ENCODE measurements around the gene GALNT18.

The GALNT18 gene

GRCh38 chr11:11243209-11243589 is 378.6 kb downstream of the GALNT18 start:
- Mint-ChIP-seq H3K27ac (peak overlapping the region in 1 of 2 donors; percentile 23), H3K9me3 (peaks cover 7 to 20% of the 10 kb centered on the region in 2 donors), H3K27me3 (no peaks in the 10 kb centered on the region), H3K4me1 (peaks cover 12% of the 10 kb centered on the region), H3K4me3 (no peak overlapping the region)
- DNase-seq = no peak
- ATAC-seq = no peak

DNA sequence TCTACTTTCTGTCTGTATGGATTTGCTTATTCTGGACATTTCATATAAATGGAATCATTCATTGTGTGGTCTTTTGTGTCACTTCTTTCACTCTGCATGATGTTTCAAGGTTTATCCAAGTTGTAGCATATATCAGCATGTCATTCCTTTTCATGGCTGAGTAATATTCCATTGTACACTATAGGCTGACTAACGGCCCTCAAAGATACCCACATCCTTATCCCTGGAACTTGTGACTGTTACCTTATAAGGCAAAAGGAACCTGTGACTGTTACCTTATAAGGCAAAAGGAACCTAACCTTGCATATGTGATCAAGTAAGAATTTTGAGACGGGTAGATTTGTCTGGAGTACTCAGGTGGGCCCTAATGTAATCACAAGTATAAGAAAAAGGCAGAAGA is 380.5 kb downstream of the GALNT18 start:
- H3K9me3 Mint-ChIP-seq = peaks cover 0 to 9% of the 10 kb centered on the region in 2 donors
- H3K4me1 Mint-ChIP-seq = peaks cover 3% of the 10 kb centered on the region
- ATAC-seq (no peak), DNase-seq (no peak)
- H3K4me3 Mint-ChIP-seq = no peak overlapping the region
- H3K27me3 Mint-ChIP-seq = no peaks in the 10 kb centered on the region
- no peak overlapping the region for H3K27ac Mint-ChIP-seq

DNA sequence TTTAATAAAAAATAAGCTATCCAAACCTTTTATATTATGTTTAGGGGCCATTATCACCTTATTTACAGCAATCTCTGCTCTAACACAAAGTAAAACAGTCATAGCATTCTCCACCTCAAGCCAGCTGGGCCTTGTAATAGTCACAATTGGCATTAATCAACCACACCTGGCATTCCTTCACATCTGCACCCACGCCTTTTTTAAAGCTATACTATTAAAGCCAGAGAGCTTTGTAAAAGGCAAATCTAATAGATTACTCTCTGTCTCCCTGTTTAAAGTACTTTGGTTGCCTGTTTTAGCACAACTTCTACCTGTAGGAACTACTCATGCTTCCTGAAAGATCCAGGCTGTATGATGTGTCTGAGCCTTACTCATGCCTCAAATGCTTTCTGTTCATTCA is 381.8 kb downstream of the GALNT18 start:
- ATAC-seq = no peak
- no peaks in the 10 kb centered on the region for H3K27me3 Mint-ChIP-seq

DNA sequence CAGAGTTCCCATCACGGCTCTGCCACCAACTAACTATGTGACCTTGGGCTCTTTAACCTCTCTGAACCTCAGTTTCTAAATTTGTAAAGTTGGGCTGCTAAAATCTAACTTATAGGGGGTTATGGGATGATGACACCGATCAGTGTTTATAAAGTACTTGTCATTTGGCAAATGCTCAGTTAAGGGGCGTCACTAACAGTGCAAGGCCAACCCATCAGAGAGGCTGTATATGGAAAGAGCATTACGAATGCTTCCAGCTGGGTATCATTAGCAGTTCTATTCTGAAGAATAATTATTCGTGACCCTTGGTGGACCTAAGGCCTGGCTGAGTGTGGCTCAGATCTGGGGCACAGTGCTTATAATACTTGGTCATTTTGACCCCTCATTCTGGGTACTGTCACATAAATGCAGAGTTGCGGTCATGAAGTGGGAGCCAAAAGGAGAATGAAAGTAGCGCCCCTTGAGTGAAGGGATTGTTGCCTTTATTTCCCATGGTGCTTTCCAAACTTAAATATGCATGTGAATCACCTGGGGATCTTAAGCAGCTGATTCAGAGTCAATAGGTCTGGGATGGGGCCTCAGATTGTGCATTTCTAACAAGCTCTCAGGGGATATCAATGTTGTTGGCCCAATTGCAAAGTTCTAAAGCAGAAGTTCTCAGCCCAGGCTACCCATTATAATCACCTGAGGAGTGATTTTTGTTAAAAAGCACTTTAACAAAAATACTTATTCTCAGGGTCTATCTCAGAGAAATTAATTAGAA is 384.6 kb downstream of the GALNT18 start:
- Mint-ChIP-seq H3K27me3 (no peaks in the 10 kb centered on the region), H3K4me3 (no peak overlapping the region), H3K4me1 (no peaks in the 10 kb centered on the region), H3K27ac (no peak overlapping the region), H3K9me3 (peaks cover 0 to 6% of the 10 kb centered on the region in 2 donors)
- ATAC-seq (no peak), DNase-seq (no peak)

More for the DNA sequence above, 381.8 kb downstream of the GALNT18 start:
- peaks cover 0 to 6% of the 10 kb centered on the region in 2 donors for H3K9me3 Mint-ChIP-seq
- H3K27ac Mint-ChIP-seq = no peak overlapping the region
- H3K4me3 Mint-ChIP-seq = no peak overlapping the region
- no peaks in the 10 kb centered on the region for H3K4me1 Mint-ChIP-seq
- no peak for DNase-seq

DNA sequence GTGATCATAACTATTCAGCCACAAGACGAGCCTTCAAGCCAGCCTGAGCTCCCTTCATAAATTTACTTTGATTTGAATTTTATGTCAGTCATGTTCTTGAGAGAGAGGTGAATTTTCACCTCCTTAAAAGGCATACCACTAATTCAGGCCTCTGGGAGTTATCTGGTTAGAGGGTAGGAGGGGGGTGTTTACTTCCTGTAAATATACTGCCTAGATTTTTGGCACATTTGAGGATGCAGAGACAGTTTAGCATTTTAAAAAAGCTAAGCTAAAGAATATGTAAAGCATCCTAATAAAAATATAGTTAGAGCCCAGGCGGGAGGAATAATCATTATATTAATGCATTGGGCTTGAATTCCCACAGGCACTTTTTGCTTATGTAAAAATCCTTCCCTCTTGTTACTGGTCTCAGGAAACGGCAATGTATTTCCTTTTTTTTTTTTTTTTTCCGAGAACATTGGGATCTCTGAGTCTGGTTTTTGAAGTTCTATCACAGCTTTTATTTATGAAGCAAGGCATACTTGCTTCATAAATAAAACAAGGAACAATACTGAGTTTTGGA is 385.2 kb downstream of the GALNT18 start:
- H3K9me3 Mint-ChIP-seq = peaks cover 0 to 6% of the 10 kb centered on the region in 2 donors
- DNase-seq (no peak), ATAC-seq (no peak)
- H3K27ac Mint-ChIP-seq = no peak overlapping the region
- no peaks in the 10 kb centered on the region for H3K4me1 Mint-ChIP-seq
- peaks cover 3% of the 10 kb centered on the region for H3K27me3 Mint-ChIP-seq
- no peak overlapping the region for H3K4me3 Mint-ChIP-seq

GRCh38 chr11:11231763-11232162 is 390.0 kb downstream of the GALNT18 start:
- DNase-seq = no peak
- H3K4me1 Mint-ChIP-seq = no peaks in the 10 kb centered on the region

DNA sequence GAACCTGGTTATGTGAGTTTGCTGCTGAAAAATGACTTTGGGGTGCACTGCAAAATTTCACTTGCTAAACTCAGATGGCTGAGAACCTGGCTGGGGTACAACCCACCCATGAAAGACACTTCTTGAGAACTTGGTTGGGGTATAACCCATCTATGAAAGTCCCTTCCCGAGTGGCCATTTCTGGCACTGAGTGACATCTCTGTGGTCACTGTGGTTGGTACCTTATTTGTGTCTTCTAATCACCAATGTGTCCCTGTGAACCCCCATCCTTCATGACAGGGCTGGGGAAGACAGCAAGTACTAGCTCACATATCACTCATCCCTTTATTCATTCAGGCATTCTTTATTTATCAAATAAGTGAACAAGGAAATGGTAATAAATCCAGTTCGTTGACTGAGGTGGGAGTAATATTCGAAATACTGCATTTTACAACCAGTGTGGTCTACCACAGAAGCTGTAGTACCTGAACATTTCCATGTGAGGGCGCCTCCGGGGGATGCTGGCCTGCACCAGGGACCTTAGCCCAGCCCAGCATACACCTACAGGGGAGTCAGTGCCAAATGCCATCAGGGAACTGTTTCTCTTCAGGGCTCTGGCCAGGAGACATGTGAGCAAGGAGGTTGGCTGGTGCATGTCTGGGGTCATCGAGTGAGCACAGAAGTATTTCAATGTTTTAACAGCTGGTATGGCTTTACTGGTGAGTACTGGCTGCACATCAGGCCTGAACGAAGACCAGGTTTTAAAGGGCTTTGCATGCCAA is 390.8 kb downstream of the GALNT18 start:
- Mint-ChIP-seq H3K4me1 (no peaks in the 10 kb centered on the region), H3K9me3 (no peaks in the 10 kb centered on the region), H3K27ac (no peak overlapping the region), H3K4me3 (no peak overlapping the region), H3K27me3 (peaks cover 24% of the 10 kb centered on the region)
- DNase-seq (peak in 1 of 2 donors; percentile 18), ATAC-seq (peak; percentile 58)

More at GRCh38 chr11:11231763-11232162, 390.0 kb downstream of the GALNT18 start:
- no peak overlapping the region for H3K27ac Mint-ChIP-seq
- ATAC-seq = no peak
- peaks cover 24% of the 10 kb centered on the region for H3K27me3 Mint-ChIP-seq
- H3K4me3 Mint-ChIP-seq = no peak overlapping the region
- H3K9me3 Mint-ChIP-seq = no peaks in the 10 kb centered on the region

DNA sequence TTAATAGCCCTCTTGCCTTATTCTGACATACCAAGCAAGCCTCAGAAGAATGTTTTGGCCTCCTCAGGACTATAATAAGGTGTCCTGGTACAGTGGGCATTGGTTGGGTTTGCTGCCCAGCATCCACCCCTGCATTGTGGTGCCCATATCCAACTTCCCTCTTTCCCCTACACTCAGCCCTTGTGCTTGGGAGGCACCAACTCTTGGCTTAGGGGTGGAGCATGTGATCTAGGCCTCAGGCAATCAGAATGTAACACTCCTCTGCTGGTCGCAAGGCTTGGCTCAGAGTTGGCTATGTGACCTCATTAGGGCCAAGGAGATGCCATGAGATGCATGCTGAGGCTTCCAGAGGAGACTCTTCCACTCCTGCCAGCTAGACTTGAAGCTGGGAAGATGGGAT is 391.7 kb downstream of the GALNT18 start:
- no peak for DNase-seq
- no peak overlapping the region for H3K27ac Mint-ChIP-seq
- H3K9me3 Mint-ChIP-seq = no peaks in the 10 kb centered on the region
- peaks cover 24% of the 10 kb centered on the region for H3K27me3 Mint-ChIP-seq
- H3K4me1 Mint-ChIP-seq = no peaks in the 10 kb centered on the region
- no peak for ATAC-seq
- H3K4me3 Mint-ChIP-seq = no peak overlapping the region

- Mint-ChIP-seq H3K4me3 (no peak overlapping the region), H3K9me3 (no peaks in the 10 kb centered on the region), H3K27ac (no peak overlapping the region), H3K4me1 (no peaks in the 10 kb centered on the region), H3K27me3 (peaks cover 24% of the 10 kb centered on the region)
- no peak for DNase-seq
- no peak for ATAC-seq
These were observed 392.2 kb downstream of the GALNT18 start for GRCh38 chr11:11229647-11230046.

DNA sequence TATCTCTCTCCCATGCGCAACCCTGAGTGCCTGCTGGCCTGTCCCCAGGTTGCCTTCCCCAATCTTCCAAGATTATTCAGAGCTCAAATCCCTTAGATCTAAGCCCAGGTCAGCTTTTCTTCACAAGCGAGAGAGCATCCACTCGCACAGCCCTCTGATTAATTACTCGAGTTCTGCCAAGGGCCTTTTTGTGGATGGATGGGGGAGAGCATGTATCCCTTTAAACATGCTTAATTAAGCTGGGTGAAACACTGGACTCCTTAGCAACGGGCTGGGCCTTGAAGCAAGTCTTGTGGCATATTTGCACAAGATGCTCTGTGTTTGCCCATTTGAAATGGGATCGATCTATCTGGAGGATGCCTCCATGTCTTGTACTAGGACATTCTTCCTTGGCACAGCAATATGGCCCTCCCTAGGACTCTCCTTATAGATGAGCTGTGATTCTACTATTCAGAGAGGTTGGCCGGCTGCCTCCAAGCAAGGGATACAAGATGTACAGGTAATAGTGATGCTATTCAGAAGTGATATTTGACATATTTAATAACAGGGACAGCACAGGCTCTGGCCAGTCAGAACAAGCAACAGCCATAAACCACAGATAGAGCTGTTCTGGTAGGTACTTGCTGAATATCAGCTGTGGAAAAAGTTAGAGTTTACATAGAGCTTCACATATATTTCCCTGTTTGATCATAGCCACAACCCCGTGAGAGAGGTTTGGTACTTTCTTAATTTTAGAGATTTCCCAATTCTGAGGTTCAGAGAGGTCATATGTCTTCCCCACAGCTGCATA is 394.3 kb downstream of the GALNT18 start:
- Mint-ChIP-seq H3K27ac (no peak overlapping the region), H3K27me3 (peaks cover 24% of the 10 kb centered on the region), H3K9me3 (no peaks in the 10 kb centered on the region), H3K4me1 (no peaks in the 10 kb centered on the region), H3K4me3 (no peak overlapping the region)
- DNase-seq (no peak), ATAC-seq (no peak)
